Colonic mucosa (tissue), 4 donors: ENCODE data around the gene GRIK2. TPM values are rescaled to one million over a fixed set of nuclear protein-coding genes. Genes with fewer than 3 reads are reported as not detected.

Source experiments
- DNase-seq: peaks from one replicate; pipeline ENCODE4 v3.0.0-alpha.2; 2020
- H3K27ac ChIP-seq: fragments of 200-600 bp; one replicate; pipeline ENCODE4 v1.8.0; 2021
- H3K27me3 ChIP-seq: fragments of 200-600 bp; one replicate; pipeline ENCODE4 v1.8.0; 2021
- H3K36me3 ChIP-seq: fragments of 200-600 bp; one replicate; pipeline ENCODE4 v1.8.0; 2021
- H3K4me1 ChIP-seq: fragments of 200-600 bp; one replicate; pipeline ENCODE4 v1.8.0; 2021; ENCODE audit warnings: mild to moderate bottlenecking
- H3K4me3 ChIP-seq: fragments of 200-600 bp; one replicate; pipeline ENCODE4 v1.8.0; 2021
- H3K9ac ChIP-seq, 2 donors: one replicate each; pipeline ENCODE4 v1.7.0; 2013; ENCODE audit warnings: control low read depth in 2 of 2, low read depth in 2 of 2, low read length in 2 of 2
- H3K9me3 ChIP-seq: fragments of 200-600 bp; one replicate; pipeline ENCODE4 v1.8.0; 2021
- intact Hi-C: fragments of 100-400 bp; cut with DNase I; formaldehyde crosslinking; loops from one replicate; pipeline ENCODE4 v1.14.1; 2022
- total RNA-seq, 2 donors: library from RNA; stranded (reverse); fragmentation: NEBNext Ultra II Directional in 1 of 2; extraction: Animal tissue kit (Norgen Biotek cat#: 25700) in 1 of 2; gene quantifications; one replicate each; pipeline ENCODE4 v1.2.1, GENCODE V29; 2021
- TF ChIP-seq, protein P1 (sequence below): fragments of 200-600 bp; IDR thresholded peaks from one replicate; pipeline ENCODE4 v1.8.0; 2022; ENCODE audit warnings: antibody characterized with exemption, mild to moderate bottlenecking
- donor health status: healthy.
- donor health status: DM: no; HTN: no; CAD: no.
- donor health status: DM: no; HTN: no; CAD: no.

Gene GRIK2
- total RNA-seq, 2 donors from 2014 or later = 0.50 to 0.72 TPM

DNA sequence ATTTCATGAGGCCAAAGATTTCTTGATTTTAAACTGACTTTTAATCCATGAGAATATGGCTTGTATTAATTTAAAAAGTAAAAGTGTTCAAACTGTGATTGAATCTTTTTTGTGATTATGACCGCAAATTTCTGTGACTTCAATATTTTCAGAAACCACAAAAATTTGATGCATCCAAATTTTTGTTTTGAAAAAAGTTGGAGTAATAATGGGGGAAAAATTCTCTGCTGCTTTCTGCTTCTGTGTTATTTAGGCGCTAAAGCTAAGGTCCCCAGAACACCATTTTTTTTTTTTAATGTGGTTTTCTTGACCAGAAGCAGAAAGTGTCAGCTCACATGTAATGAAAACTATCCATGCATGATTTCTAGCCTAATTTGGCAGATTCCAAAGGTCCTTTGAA, 65.3 kb downstream of the GRIK2 start:
- Histone ChIP-seq H3K4me1 (no peaks in the 10 kb centered on the region), H3K9ac (no peak overlapping the region), H3K36me3 (no peaks in the 10 kb centered on the region), H3K27me3 (no peaks in the 10 kb centered on the region), H3K4me3 (no peak overlapping the region), H3K27ac (no peak overlapping the region), H3K9me3 (no peaks in the 10 kb centered on the region)
- intact Hi-C loops = no loop called here
- TF ChIP-seq, protein P1, sequence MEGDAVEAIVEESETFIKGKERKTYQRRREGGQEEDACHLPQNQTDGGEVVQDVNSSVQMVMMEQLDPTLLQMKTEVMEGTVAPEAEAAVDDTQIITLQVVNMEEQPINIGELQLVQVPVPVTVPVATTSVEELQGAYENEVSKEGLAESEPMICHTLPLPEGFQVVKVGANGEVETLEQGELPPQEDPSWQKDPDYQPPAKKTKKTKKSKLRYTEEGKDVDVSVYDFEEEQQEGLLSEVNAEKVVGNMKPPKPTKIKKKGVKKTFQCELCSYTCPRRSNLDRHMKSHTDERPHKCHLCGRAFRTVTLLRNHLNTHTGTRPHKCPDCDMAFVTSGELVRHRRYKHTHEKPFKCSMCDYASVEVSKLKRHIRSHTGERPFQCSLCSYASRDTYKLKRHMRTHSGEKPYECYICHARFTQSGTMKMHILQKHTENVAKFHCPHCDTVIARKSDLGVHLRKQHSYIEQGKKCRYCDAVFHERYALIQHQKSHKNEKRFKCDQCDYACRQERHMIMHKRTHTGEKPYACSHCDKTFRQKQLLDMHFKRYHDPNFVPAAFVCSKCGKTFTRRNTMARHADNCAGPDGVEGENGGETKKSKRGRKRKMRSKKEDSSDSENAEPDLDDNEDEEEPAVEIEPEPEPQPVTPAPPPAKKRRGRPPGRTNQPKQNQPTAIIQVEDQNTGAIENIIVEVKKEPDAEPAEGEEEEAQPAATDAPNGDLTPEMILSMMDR = no peak
- DNase-seq = no peak

DNA sequence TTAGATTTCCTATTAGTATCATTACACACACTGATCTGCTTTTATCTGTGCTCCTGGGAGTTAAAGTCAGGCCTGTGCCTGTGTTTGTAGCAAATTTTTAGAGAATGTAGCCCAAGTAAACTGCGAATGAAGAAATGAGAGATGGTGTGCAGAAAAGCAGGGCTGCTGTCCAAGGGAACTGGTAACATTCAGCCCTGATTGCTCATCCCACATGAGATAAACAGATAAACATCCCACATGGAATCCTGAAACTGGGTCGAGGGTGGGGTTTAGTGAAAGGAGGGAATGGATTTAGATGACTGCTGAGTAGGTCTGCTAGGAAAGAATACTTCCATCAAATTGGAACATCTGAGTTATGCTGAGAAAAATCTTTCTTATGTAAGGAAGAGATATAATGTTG, 69.1 kb downstream of the GRIK2 start:
- Histone ChIP-seq H3K27me3 (no peaks in the 10 kb centered on the region), H3K27ac (no peak overlapping the region), H3K9me3 (no peaks in the 10 kb centered on the region), H3K4me1 (no peaks in the 10 kb centered on the region), H3K9ac (no peak overlapping the region), H3K4me3 (no peak overlapping the region), H3K36me3 (no peaks in the 10 kb centered on the region)
- no peak for DNase-seq
- intact Hi-C loops = no loop called here
- TF ChIP-seq, protein P1 = no peak

DNA sequence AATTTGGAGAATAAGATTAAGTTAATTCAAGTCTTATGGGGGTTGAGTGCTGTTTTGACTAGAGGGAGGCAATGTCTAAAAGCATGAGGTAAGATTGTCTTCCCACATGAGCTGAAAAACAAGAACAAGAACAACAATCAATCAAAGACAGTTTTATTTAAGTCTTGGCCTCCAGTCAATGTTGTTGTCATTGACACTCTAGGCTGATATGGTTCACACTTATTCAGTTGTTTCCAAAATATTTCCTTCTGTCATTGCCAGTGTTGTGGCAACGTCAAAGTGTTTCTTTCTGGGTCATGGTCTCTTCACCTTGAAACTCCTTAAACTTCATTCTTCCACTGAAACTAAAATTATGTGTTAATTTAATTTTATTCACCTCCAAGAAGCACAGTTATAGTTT, 72.4 kb downstream of the GRIK2 start:
- Histone ChIP-seq H3K4me1 (no peaks in the 10 kb centered on the region), H3K27ac (no peak overlapping the region), H3K4me3 (no peak overlapping the region), H3K36me3 (no peaks in the 10 kb centered on the region), H3K27me3 (no peaks in the 10 kb centered on the region), H3K9ac (no peak overlapping the region), H3K9me3 (no peaks in the 10 kb centered on the region)
- intact Hi-C loops = no loop called here
- DNase-seq = no peak
- TF ChIP-seq, protein P1 = no peak

DNA sequence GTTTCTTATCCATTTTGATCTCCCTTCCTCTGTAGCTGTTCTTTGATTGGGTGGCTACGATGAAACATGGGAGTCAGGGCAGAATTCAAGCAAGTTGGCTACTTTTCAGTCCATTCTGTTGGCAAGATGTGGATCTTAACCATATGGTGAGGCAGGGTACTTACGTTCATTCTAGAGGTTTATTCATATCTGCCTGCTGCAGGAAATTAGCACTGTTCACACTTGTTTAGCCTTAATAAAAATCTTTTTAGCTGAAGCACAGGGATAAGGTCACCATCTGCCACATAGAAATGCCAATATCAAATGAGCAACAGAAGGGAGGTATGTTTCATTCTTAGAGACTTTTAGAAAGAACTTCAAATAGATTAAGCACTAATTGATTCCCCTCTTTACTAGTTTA, 83.9 kb downstream of the GRIK2 start:
- intact Hi-C loops = no loop called here
- TF ChIP-seq, protein P1 = no peak
- Histone ChIP-seq H3K4me1 (no peaks in the 10 kb centered on the region), H3K9ac (no peak overlapping the region), H3K27me3 (no peaks in the 10 kb centered on the region), H3K9me3 (no peaks in the 10 kb centered on the region), H3K36me3 (no peaks in the 10 kb centered on the region), H3K27ac (no peak overlapping the region), H3K4me3 (no peak overlapping the region)
- no peak for DNase-seq

DNA sequence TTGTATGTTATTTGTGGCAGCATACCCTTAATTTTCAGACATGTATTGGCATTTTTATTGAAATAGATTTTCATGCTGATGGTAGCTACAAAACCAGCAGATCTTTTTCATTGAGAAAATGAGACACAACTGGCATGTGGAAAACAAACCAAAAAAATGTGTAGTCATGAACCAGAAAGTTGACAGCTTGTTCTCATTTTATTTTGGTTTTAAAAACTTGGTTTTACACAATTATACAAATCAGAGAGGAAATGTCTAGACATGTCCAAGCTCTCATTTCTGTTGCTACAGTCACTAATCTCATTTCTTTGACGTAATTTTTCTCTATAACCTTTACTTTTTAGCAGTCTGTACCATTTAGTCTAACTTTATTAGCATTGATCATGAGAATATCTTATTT, 85.4 kb downstream of the GRIK2 start:
- Histone ChIP-seq H3K4me1 (no peaks in the 10 kb centered on the region), H3K9ac (no peak overlapping the region), H3K27me3 (no peaks in the 10 kb centered on the region), H3K9me3 (no peaks in the 10 kb centered on the region), H3K27ac (no peak overlapping the region), H3K4me3 (no peak overlapping the region), H3K36me3 (no peaks in the 10 kb centered on the region)
- DNase-seq = no peak
- intact Hi-C loops = no loop called here
- TF ChIP-seq, protein P1 = no peak

DNA sequence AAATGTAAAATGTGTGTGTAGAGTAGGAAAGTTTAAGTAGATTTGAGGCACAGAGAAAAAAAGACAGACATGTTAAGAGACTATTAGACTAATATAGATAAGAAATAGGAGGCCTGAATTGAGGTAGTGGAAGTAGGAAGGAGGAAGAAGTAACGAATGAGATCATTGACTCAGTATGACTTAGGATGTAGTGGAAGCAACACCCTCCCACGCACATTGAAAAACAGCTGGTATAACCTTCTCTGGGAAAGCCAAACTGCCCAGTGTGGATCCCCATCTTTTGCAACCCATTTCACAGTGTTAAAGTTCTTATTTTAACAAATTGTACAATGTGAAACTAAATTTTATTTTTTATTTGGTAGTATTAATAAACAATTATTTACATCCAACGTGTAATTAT, 89.1 kb downstream of the GRIK2 start:
- H3K36me3 ChIP-seq = no peaks in the 10 kb centered on the region
- H3K4me1 ChIP-seq = no peaks in the 10 kb centered on the region
- no peaks in the 10 kb centered on the region for H3K9me3 ChIP-seq
- no peak overlapping the region for H3K27ac ChIP-seq
- TF ChIP-seq, protein P1 = no peak
- DNase-seq = no peak
- H3K27me3 ChIP-seq = no peaks in the 10 kb centered on the region
- no peak overlapping the region for H3K4me3 ChIP-seq
- H3K9ac ChIP-seq = no peak overlapping the region
- intact Hi-C loops = no loop called here
